Osteocyte (in vitro differentiated cells): Measurements from ENCODE around the gene MZB1. TPM values are rescaled to one million over a fixed set of nuclear protein-coding genes. Genes with fewer than 3 reads are reported as not detected.

ENCODE experiments used
- DNase-seq: peaks from one replicate; pipeline ENCODE4 v3.0.0; 2021; ENCODE audit warnings: mixed read lengths; ENCODE audit not compliant: unreplicated experiment; ENCODE audit errors: extremely low spot score
- H3K27ac Mint-ChIP-seq: one replicate; pipeline ENCODE4 v1.8.0; 2021; ENCODE audit warnings: mild to moderate bottlenecking, mixed read lengths; ENCODE audit not compliant: unreplicated experiment
- H3K27me3 Mint-ChIP-seq: one replicate; pipeline ENCODE4 v1.8.0; 2021; ENCODE audit warnings: mixed read lengths; ENCODE audit not compliant: unreplicated experiment
- H3K36me3 Mint-ChIP-seq: one replicate; pipeline ENCODE4 v1.8.0; 2021; ENCODE audit warnings: mixed read lengths; ENCODE audit not compliant: unreplicated experiment
- H3K4me1 Mint-ChIP-seq: one replicate; pipeline ENCODE4 v1.8.0; 2021; ENCODE audit warnings: mixed read lengths; ENCODE audit not compliant: unreplicated experiment
- H3K4me3 Mint-ChIP-seq: one replicate; pipeline ENCODE4 v1.8.0; 2021; ENCODE audit warnings: mild to moderate bottlenecking, moderate library complexity, mixed read lengths; ENCODE audit not compliant: unreplicated experiment
- H3K9me3 Mint-ChIP-seq: one replicate; pipeline ENCODE4 v1.8.0; 2021; ENCODE audit warnings: mixed read lengths; ENCODE audit not compliant: unreplicated experiment
- CTCF ChIP-seq: fragments of 200-600 bp; sonication (generic); IDR thresholded peaks from 2 replicates; pipeline ENCODE4 v1.5.0; 2021; ENCODE audit warnings: antibody characterized with exemption, mild to moderate bottlenecking, moderate library complexity
- total RNA-seq: library from RNA; stranded (reverse); gene quantifications from 2 replicates; pipeline ENCODE4 v1.2.1, GENCODE V29; 2021

Gene MZB1
- total RNA-seq, 1 donor from 2014 or later: not detected

GRCh38 chr5:139415869-139416268 lies 26.2 kb upstream of the MZB1 start:
- H3K36me3 Mint-ChIP-seq: peaks cover 39% of the 10 kb centered on the region
- no peaks in the 10 kb centered on the region for H3K9me3 Mint-ChIP-seq
- H3K27ac Mint-ChIP-seq: no peak overlapping the region
- TF ChIP-seq CTCF: no peak
- H3K4me1 Mint-ChIP-seq: peaks cover 8% of the 10 kb centered on the region
- no peak overlapping the region for H3K4me3 Mint-ChIP-seq
- H3K27me3 Mint-ChIP-seq: no peaks in the 10 kb centered on the region
- no peak for DNase-seq

GRCh38 chr5:139415221-139415861 lies 25.6 kb upstream of the MZB1 start:
- TF ChIP-seq CTCF: no peak
- no peak overlapping the region for H3K4me3 Mint-ChIP-seq
- H3K27me3 Mint-ChIP-seq: no peaks in the 10 kb centered on the region
- H3K27ac Mint-ChIP-seq: no peak overlapping the region
- no peaks in the 10 kb centered on the region for H3K9me3 Mint-ChIP-seq
- DNase-seq: no peak
- peaks cover 34% of the 10 kb centered on the region for H3K36me3 Mint-ChIP-seq
- H3K4me1 Mint-ChIP-seq: peaks cover 8% of the 10 kb centered on the region

- Mint-ChIP-seq H3K27ac (no peak overlapping the region), H3K36me3 (peaks cover 29% of the 10 kb centered on the region), H3K4me1 (peaks cover 8% of the 10 kb centered on the region), H3K9me3 (no peaks in the 10 kb centered on the region), H3K27me3 (no peaks in the 10 kb centered on the region), H3K4me3 (no peak overlapping the region)
- no peak for DNase-seq
- TF ChIP-seq CTCF: no peak
Observed at GRCh38 chr5:139414581-139415130, 24.9 kb upstream of the MZB1 start.

GRCh38 chr5:139413963-139414362 lies 24.2 kb upstream of the MZB1 start:
- no peak for TF ChIP-seq CTCF

GRCh38 chr5:139413153-139413552 lies 23.4 kb upstream of the MZB1 start:
- no peak for TF ChIP-seq CTCF
- H3K4me3 Mint-ChIP-seq: no peak overlapping the region
- peaks cover 6% of the 10 kb centered on the region for H3K4me1 Mint-ChIP-seq
- H3K27me3 Mint-ChIP-seq: no peaks in the 10 kb centered on the region
- H3K36me3 Mint-ChIP-seq: peaks cover 17% of the 10 kb centered on the region
- DNase-seq: no peak
- no peaks in the 10 kb centered on the region for H3K9me3 Mint-ChIP-seq
- no peak overlapping the region for H3K27ac Mint-ChIP-seq

More at GRCh38 chr5:139413963-139414362, 24.2 kb upstream of the MZB1 start:
- DNase-seq: no peak
- Mint-ChIP-seq H3K9me3 (no peaks in the 10 kb centered on the region), H3K4me1 (peaks cover 8% of the 10 kb centered on the region), H3K4me3 (no peak overlapping the region), H3K27me3 (no peaks in the 10 kb centered on the region), H3K36me3 (peaks cover 24% of the 10 kb centered on the region), H3K27ac (no peak overlapping the region)
